GM12864 (cell line): ENCODE measurements around the gene PTPRM.

Source experiments
- DNase-seq: peaks from one replicate; pipeline ENCODE4 v3.0.0-alpha.2; 2011; ENCODE audit warnings: low read depth
- H3K4me3 ChIP-seq: 2 replicates; pipeline ENCODE4 v1.5.1; 2011; ENCODE audit warnings: mild to moderate bottlenecking, low read depth, low read length, control low read depth
- TF ChIP-seq, protein P1 (sequence below): IDR thresholded peaks from 2 replicates; pipeline ENCODE4 v1.5.1; 2011; ENCODE audit warnings: low read depth, mild to moderate bottlenecking, moderate library complexity, low read length, control low read depth, inconsistent platforms; ENCODE audit errors: missing control alignments

The PTPRM gene

DNA sequence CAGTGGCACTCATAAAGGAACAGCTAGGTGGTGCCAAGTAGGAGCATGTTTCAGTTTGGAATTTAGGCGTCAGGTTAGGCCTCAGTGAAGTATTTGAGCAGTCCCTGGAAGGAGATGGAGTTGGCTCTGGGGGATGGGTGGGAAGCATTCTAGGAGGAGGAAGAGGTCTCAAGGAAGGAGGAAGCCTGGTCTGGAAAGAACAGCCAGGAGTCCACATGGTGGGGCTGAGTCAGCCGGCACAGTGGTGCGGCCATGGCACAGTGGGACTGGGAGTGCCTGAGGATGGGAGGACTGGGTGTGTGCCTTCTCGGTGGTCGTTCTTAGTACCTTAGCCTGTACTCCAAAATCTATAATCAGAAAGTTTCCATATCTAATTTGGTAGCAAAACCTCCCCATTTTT is 373.3 kb downstream of the PTPRM start:
- no peak overlapping the region for H3K4me3 ChIP-seq
- TF ChIP-seq, protein P1, sequence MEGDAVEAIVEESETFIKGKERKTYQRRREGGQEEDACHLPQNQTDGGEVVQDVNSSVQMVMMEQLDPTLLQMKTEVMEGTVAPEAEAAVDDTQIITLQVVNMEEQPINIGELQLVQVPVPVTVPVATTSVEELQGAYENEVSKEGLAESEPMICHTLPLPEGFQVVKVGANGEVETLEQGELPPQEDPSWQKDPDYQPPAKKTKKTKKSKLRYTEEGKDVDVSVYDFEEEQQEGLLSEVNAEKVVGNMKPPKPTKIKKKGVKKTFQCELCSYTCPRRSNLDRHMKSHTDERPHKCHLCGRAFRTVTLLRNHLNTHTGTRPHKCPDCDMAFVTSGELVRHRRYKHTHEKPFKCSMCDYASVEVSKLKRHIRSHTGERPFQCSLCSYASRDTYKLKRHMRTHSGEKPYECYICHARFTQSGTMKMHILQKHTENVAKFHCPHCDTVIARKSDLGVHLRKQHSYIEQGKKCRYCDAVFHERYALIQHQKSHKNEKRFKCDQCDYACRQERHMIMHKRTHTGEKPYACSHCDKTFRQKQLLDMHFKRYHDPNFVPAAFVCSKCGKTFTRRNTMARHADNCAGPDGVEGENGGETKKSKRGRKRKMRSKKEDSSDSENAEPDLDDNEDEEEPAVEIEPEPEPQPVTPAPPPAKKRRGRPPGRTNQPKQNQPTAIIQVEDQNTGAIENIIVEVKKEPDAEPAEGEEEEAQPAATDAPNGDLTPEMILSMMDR = no peak
- DNase-seq = no peak

DNA sequence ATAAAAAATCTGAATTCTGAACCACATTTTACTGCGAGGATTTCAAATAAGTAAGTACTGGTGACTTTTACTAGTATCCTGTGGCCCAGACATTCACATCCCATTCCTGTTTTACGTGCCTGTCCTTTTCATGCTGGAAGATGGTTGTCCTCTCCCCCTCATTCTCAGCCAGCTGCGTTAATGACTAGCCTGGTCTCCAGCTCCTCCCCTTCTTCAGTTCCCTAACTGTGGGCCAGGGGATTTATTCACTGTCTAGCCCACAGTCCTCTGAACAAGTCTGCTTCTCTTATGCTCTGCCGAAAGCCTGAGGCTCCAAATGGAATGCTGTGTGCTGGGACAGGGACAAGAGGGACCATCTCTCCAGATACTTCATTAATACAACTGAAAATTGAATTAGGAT is 373.9 kb downstream of the PTPRM start:
- no peak overlapping the region for H3K4me3 ChIP-seq
- TF ChIP-seq, protein P1 = no peak
- DNase-seq = no peak

DNA sequence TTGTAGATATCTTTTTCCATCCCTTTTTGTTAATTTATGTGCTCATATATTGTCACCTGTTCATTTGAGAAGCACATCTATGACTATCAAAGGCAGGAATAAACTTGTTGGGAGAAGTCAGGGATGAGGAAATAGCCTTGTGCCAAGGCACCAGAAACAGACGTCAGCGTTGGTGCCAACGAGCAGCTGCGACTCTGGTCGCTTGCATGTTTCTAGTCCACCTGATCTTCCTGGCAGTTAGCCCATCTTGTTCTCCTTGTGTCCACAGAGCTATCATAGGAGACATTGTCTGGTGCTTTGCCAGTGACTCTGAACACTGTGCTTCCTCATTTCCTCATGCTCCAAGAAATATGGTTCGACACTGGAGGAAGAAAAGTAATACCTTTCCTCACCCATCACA is 374.4 kb downstream of the PTPRM start:
- H3K4me3 ChIP-seq = no peak overlapping the region
- no peak for DNase-seq
- TF ChIP-seq, protein P1 = no peak

DNA sequence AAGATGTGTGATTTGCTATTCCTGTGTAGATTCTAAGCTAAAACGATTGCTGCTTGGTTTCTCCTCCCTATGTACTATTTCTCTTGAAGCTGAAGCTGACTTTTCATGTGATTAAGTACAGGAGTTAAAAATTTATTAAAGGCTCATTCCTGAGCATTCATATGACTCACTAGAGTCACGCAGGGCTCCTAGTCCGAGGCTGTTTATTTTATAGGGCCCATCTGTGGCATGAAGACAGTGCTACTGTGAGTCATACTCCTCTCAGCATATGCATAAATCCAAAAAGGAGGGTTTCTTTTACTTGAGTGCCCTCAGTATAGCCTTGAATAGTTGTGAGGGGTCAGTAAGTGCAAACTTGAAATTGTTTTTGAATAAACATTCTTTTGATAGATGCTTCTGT is 378.8 kb downstream of the PTPRM start:
- no peak overlapping the region for H3K4me3 ChIP-seq
- TF ChIP-seq, protein P1 = no peak
- DNase-seq = no peak

DNA sequence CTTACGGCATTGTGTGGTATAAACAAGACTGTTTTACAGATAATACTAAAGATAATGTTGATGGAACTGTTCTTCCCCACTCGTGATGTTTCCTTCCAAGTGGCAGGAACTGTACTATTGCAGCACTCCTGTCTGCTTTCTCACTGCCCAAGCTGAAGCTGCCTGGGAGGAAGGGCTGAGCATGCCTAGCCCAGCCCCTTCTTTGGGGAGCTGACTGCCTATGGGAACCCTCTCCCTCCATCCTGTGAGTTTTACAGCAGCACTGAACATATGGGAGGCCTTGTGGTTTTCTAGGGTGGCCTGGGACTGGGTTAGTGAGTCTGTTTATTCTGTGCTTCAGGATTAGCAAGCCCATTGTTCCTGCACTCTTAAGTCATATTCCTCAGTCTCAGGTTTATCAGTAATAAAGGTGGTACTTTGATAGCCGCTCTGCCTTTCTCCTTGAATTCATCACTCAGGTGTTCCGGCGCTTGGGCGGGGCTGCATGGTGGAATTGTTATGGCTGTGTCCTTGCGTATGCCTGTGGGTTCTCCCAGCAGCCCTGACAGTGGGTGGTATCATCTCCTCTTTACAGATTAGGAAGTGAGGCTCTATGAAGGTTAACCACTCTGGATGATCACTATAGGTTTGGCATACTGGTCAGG is 379.7 kb downstream of the PTPRM start:
- H3K4me3 ChIP-seq = no peak overlapping the region
- TF ChIP-seq, protein P1 = no peak
- no peak for DNase-seq

DNA sequence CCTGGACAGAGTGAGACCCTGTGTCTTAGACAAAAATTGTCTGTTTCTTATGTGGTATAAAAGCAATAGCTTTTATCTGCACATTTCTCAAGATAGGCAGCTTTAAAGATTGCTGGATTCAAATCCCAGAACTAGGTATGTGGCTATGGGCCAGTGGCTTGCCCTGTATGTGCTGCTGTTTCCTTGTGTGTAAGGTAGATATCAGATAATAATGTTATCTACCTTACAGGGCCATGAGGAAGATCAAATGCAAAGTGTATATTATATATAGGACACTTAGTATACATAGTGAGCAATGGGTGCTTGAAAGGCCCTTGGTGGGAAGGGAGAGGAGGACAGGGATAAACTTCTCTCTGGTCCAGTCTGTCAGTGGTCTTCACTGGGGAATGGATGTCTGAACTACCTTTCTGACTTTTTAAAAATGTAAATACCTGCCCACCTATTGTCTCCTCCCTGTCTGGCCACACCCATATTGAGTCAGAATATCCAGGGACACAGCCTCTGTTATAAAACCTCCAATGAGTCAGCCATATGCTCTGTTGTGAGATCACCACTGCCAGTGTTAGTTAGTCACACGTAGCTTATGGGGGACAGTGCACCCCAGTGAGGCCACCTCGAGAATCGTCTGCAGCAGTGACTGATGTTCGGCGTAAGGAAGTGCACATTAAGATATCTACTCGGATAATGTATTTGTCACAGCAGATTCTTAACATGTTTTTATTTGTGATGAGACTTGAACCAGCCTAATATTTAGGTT is 383.4 kb downstream of the PTPRM start:
- TF ChIP-seq, protein P1 = no peak
- DNase-seq = no peak

More for the DNA sequence above, 383.4 kb downstream of the PTPRM start:
- H3K4me3 ChIP-seq = no peak overlapping the region
